GM12878 (cell line): ENCODE data around the gene SDHAF2. TPM values are rescaled to one million over a fixed set of nuclear protein-coding genes. Genes with fewer than 3 reads are reported as not detected.

ENCODE experiments used
- ATAC-seq: fragments of 200-7000 bp; cut with Tn5 transposase; 3 replicates; pipeline ENCODE4 v1.9.1; 2020; ENCODE audit warnings: mild to moderate bottlenecking, moderate library complexity
- BruUV-seq: library from RNA; stranded (reverse); fragments of 400-500 nt; replicated peaks from 2 replicates; lab custom pipeline; 2021; lab: Mats Ljungman, UMichigan
- CTCF ChIA-PET: fragments of 300-600 bp; sonication (Branson Sonifier 250); formaldehyde crosslinking; extraction: SDS; loops from one replicate; lab custom pipeline; 2021; ENCODE audit warnings: inconsistent platforms; lab: Yijun Ruan, JAX
- POLR2A ChIA-PET: fragments of 350-600 bp; formaldehyde crosslinking; extraction: SDS; loops from one replicate; lab custom pipeline; 2021; ENCODE audit warnings: inconsistent platforms; lab: Charles Lee
- RAD21 ChIA-PET: fragments of 300-600 bp; sonication (Branson Sonifier 250); formaldehyde crosslinking; loops from one replicate; lab custom pipeline; 2023; ENCODE audit warnings: antibody characterized with exemption; ENCODE audit not compliant: unreplicated experiment; lab: Charles Lee
- SMC1A ChIA-PET: fragments of 300-600 bp; sonication (Branson Sonifier 250); formaldehyde crosslinking; loops from one replicate; lab custom pipeline; 2023; ENCODE audit not compliant: unreplicated experiment, uncharacterized antibody; lab: Charles Lee
- DNase-seq: peaks from one replicate; pipeline ENCODE4 v3.0.0-alpha.2; 2011; ENCODE audit warnings: low read depth, low spot score
- FAIRE-seq: peaks from 3 replicates; lab custom pipeline; 2011; peaks lifted over from hg19 to GRCh38; lab: Jason Lieb, UNC
- H2AFZ ChIP-seq: 2 replicates; pipeline ENCODE4 v1.6.0; 2011; ENCODE audit warnings: low read depth, low read length, control low read depth; ENCODE audit not compliant: control insufficient read depth
- H3K27ac ChIP-seq: 2 replicates; pipeline ENCODE4 v1.5.1; 2011; ENCODE audit warnings: control low read depth; ENCODE audit not compliant: control insufficient read depth, insufficient read depth
- H3K27me3 ChIP-seq, 2 experiments: replicated peaks in 1 of 2; 2 replicates each; pipeline versions ENCODE4 v1.6.0 to v1.6.1; 2011; ENCODE audit warnings: low read length in 1 of 2; ENCODE audit not compliant: control insufficient read depth in 2 of 2, insufficient read depth in 2 of 2
- H3K36me3 ChIP-seq, 2 experiments: 2 replicates each; pipeline ENCODE4 v1.5.1; 2011; ENCODE audit warnings: low read length in 1 of 2; ENCODE audit not compliant: control insufficient read depth in 2 of 2, insufficient read depth in 2 of 2
- H3K4me1 ChIP-seq: 2 replicates; pipeline ENCODE4 v1.6.1; 2011; ENCODE audit warnings: mild to moderate bottlenecking, low read length, moderate library complexity, mixed read lengths; ENCODE audit not compliant: control insufficient read depth, insufficient read depth
- H3K4me2 ChIP-seq: 2 replicates; pipeline ENCODE4 v1.6.0; 2011; ENCODE audit warnings: control low read depth; ENCODE audit not compliant: control insufficient read depth, insufficient read depth
- H3K4me3 ChIP-seq: fragments of 200-600 bp; sonication (generic); 2 replicates; pipeline ENCODE4 v1.5.1; 2016
- H3K79me2 ChIP-seq: 2 replicates; pipeline ENCODE4 v1.6.0; 2011; ENCODE audit warnings: low read length; ENCODE audit not compliant: control insufficient read depth, insufficient read depth
- H3K9ac ChIP-seq: 2 replicates; pipeline ENCODE4 v1.8.0; 2011; ENCODE audit warnings: low read length, control low read depth, mixed read lengths; ENCODE audit not compliant: control insufficient read depth, insufficient read depth
- H3K9me3 ChIP-seq: replicated peaks from 3 replicates; pipeline ENCODE4 v1.5.1; 2011; ENCODE audit warnings: mild to moderate bottlenecking, low read length; ENCODE audit not compliant: control insufficient read depth, insufficient read depth
- H4K20me1 ChIP-seq: 2 replicates; pipeline ENCODE4 v1.6.0; 2011; ENCODE audit not compliant: control insufficient read depth, insufficient read depth
- CBFB ChIP-seq: IDR thresholded peaks from 2 replicates; pipeline ENCODE4 v1.6.1; 2016; ENCODE audit warnings: antibody characterized with exemption, low read depth
- IRF5 ChIP-seq: fragments of 450-650 bp; IDR thresholded peaks from 2 replicates; pipeline ENCODE4 v1.6.1; 2017; ENCODE audit warnings: borderline replicate concordance
- USF2 ChIP-seq: IDR thresholded peaks from 2 replicates; pipeline ENCODE4 v1.6.1; 2011; ENCODE audit warnings: low read depth, low read length, improper control_type of control experiment, borderline replicate concordance
- YY1 ChIP-seq: IDR thresholded peaks from 2 replicates; pipeline ENCODE4 v1.6.1; 2011; ENCODE audit warnings: low read depth, mild to moderate bottlenecking, low read length
- ZNF274 ChIP-seq: IDR thresholded peaks from one replicate; pipeline ENCODE4 v1.8.0; 2011; ENCODE audit not compliant: insufficient read length, insufficient read depth
- ZNF592 ChIP-seq: fragments of 450-650 bp; IDR thresholded peaks from 2 replicates; pipeline ENCODE4 v1.6.1; 2017; ENCODE audit warnings: mild to moderate bottlenecking, moderate library complexity
- ZNF622 ChIP-seq: fragments of 450-650 bp; IDR thresholded peaks from 2 replicates; pipeline ENCODE4 v1.6.1; 2017; ENCODE audit warnings: mild to moderate bottlenecking, inconsistent platforms
- WGBS: methylation state at CpG from one replicate; pipeline ENCODE4 v1.1.6; 2016; ENCODE audit warnings: low lambda C conversion rate; ENCODE audit not compliant: insufficient replicate concordance, insufficient coverage; ENCODE audit errors: missing lambda C conversion rate; 5-methylcytosine and 5-hydroxymethylcytosine counted together
- in situ Hi-C: fragments of 300-500 bp; cut with MboI; formaldehyde crosslinking; loops from 9 replicates; pipeline ENCODE4 v1.14.3; 2018; ENCODE audit warnings: mixed read lengths
- intact Hi-C: fragments of 100-400 bp; cut with micrococcal nuclease; formaldehyde crosslinking; loops from one replicate; pipeline ENCODE4 v1.14.2; 2022; ENCODE audit not compliant: unreplicated experiment
- polyA plus RNA-seq, 11 experiments: library from polyadenylated mRNA; depleted of rRNA in 4 of 11; unstranded in 6 of 11; stranded (reverse) in 5 of 11; fragments of >200 nt; fragmentation: Nextera tagmentation in 4 of 11; fragmentation: Illumina TruSeq in 1 of 11; extraction: Ambion mirVana in 4 of 11; extraction: Trizol in 1 of 11; gene quantifications; 1 replicate in 1 of 11; 2 replicates in 10 of 11; pipeline versions ENCODE4 v1.2.1 to v1.2.3, GENCODE V29; 2011 to 2016; ENCODE audit warnings: inconsistent platforms in 2 of 11, missing spikeins in 2 of 11, low read depth in 1 of 11
- total RNA-seq, 4 experiments: library from RNA; depleted of rRNA in 3 of 4; stranded (reverse); fragments of >200 nt in 3 of 4; fragmentation: Illumina TruSeq in 1 of 4; extraction: Trizol in 1 of 4; gene quantifications; 2 replicates each; pipeline versions ENCODE4 v1.2.1 to v1.2.3, GENCODE V29; 2013 to 2021

The SDHAF2 gene
- total and polyA plus RNA-seq, 10 of the 15 experiments (the other 5 are each of a cell fraction or from before 2014, with no cell fraction given), result 30.6 to 160 (median 78.3) TPM

GRCh38 chr11:61489833-61490721, 60.2 kb downstream of the SDHAF2 start:
- no peak overlapping the region for H2AFZ ChIP-seq
- ChIA-PET SMC1A (no interaction called here), CTCF (interaction anchor here (1.6 kb wide), 1 partner anchor 27 kb away, joined by 7 read pairs; no protein-coding TSS in a partner anchor), POLR2A (no interaction called here), RAD21 (no interaction called here)
- BruUV-seq, result no TSS peak
- no peak for TF ChIP-seq ZNF622
- no peak for TF ChIP-seq ZNF592
- TF ChIP-seq CBFB, result no peak
- TF ChIP-seq IRF5, result no peak
- no peak for TF ChIP-seq YY1
- no peak for TF ChIP-seq USF2
- TF ChIP-seq ZNF274, result no peak
- in situ Hi-C loops (no loop called here), intact Hi-C loops (no loop called here)
- no peaks in the 10 kb centered on the region for H4K20me1 ChIP-seq
- no peak overlapping the region for H3K4me2 ChIP-seq
- H3K27me3 ChIP-seq, result no peaks in the 10 kb centered on the region
- no peak for ATAC-seq
- no peak overlapping the region for H3K27ac ChIP-seq
- WGBS, result 38% methylated on average over 12 of the region's 13 CpGs
- DNase-seq, result no peak
- H3K4me3 ChIP-seq, result no peak overlapping the region
- no peaks in the 10 kb centered on the region for H3K4me1 ChIP-seq
- no peaks in the 10 kb centered on the region for H3K36me3 ChIP-seq
- no peaks in the 10 kb centered on the region for H3K79me2 ChIP-seq
- H3K9ac ChIP-seq, result no peak overlapping the region
- FAIRE-seq, result no peak
- H3K9me3 ChIP-seq, result no peaks in the 10 kb centered on the region
